Activated CD8-positive, alpha-beta T cell treated with anti-CD3 and anti-CD28 coated beads for 36 hours (primary cell): Measurements from ENCODE around the gene INAVA. TPM values are rescaled to one million over a fixed set of nuclear protein-coding genes. Genes with fewer than 3 reads are reported as not detected.

Experiments used
- ATAC-seq: fragments of 200-7000 bp; cut with Tn5 transposase; one replicate; pipeline ENCODE4 v1.10.0; 2021; ENCODE audit warnings: mild to moderate bottlenecking, moderate library complexity
- CTCF ChIA-PET: fragments of 350-600 bp; sonication (Branson Sonifier 250); formaldehyde crosslinking; loops from one replicate; lab custom pipeline; 2021; ENCODE audit warnings: antibody characterized with exemption; lab: Charles Lee
- POLR2A ChIA-PET: fragments of 350-600 bp; sonication (Branson Sonifier 250); formaldehyde crosslinking; loops from one replicate; lab custom pipeline; 2021; ENCODE audit warnings: antibody characterized with exemption; lab: Charles Lee
- DNase-seq: peaks from one replicate; pipeline ENCODE4 v3.0.0-alpha.2; 2020
- H3K27ac Mint-ChIP-seq: one replicate; pipeline ENCODE4 v1.8.0; 2021; ENCODE audit warnings: mild to moderate bottlenecking, mixed read lengths
- H3K27me3 Mint-ChIP-seq: one replicate; pipeline ENCODE4 v1.8.0; 2021; ENCODE audit warnings: mixed read lengths
- H3K36me3 Mint-ChIP-seq: one replicate; pipeline ENCODE4 v1.8.0; 2021; ENCODE audit warnings: low read depth, mixed read lengths
- H3K4me1 Mint-ChIP-seq: one replicate; pipeline ENCODE4 v1.8.0; 2021; ENCODE audit warnings: low read depth, mixed read lengths
- H3K4me3 Mint-ChIP-seq: one replicate; pipeline ENCODE4 v1.8.0; 2021; ENCODE audit warnings: mild to moderate bottlenecking, moderate library complexity, mixed read lengths
- H3K9me3 Mint-ChIP-seq: one replicate; pipeline ENCODE4 v1.8.0; 2021; ENCODE audit warnings: mixed read lengths
- CTCF ChIP-seq: fragments of 200-600 bp; IDR thresholded peaks from one replicate; pipeline ENCODE4 v1.8.0; 2022; ENCODE audit warnings: antibody characterized with exemption, mild to moderate bottlenecking
- intact Hi-C: fragments of 100-400 bp; cut with micrococcal nuclease; formaldehyde crosslinking; loops from one replicate; pipeline ENCODE4 v1.10.0; 2022
- total RNA-seq, 2 experiments: library from RNA; stranded (reverse); gene quantifications; one replicate each; pipeline ENCODE4 v1.2.3, GENCODE V29; 2021

INAVA gene
- total RNA-seq, 2 experiments from 2014 or later, result not detected

GRCh38 chr1:200874694-200875093, 20.0 kb upstream of the INAVA start:
- POLR2A ChIA-PET, result interaction anchor here (1.3 kb wide), 1 partner anchor 14 kb away, joined by 7 read pairs; no protein-coding TSS in a partner anchor
- ATAC-seq (no peak), DNase-seq (no peak)
- Mint-ChIP-seq H3K27me3 (peaks cover 47% of the 10 kb centered on the region), H3K9me3 (no peaks in the 10 kb centered on the region), H3K36me3 (no peaks in the 10 kb centered on the region), H3K4me3 (peak overlapping the region; percentile 22), H3K27ac (no peak overlapping the region), H3K4me1 (peaks cover 41% of the 10 kb centered on the region)
- intact Hi-C loops, result no loop called here
- no peak for TF ChIP-seq CTCF
- CTCF ChIA-PET, result no interaction called here

- TF ChIP-seq CTCF, result no peak
- ATAC-seq (no peak), DNase-seq (no peak)
- CTCF ChIA-PET, result interaction anchor here (0.8 to 1.2 kb wide), 2 partner anchors 96 to 104 kb away, joined by 3 read pairs; no protein-coding TSS in a partner anchor
- Mint-ChIP-seq H3K27ac (no peak overlapping the region), H3K9me3 (no peaks in the 10 kb centered on the region), H3K4me1 (peaks cover 44% of the 10 kb centered on the region), H3K4me3 (no peak overlapping the region), H3K27me3 (peaks cover 47% of the 10 kb centered on the region), H3K36me3 (no peaks in the 10 kb centered on the region)
- intact Hi-C loops, result no loop called here
- POLR2A ChIA-PET, result interaction anchor here (1.3 kb wide), 2 partner anchors 9 to 13 kb away, joined by 4 to 7 read pairs; no protein-coding TSS in a partner anchor
These were observed 19.3 kb upstream of the INAVA start for GRCh38 chr1:200875416-200875815.

- Mint-ChIP-seq H3K4me1 (peaks cover 35% of the 10 kb centered on the region), H3K36me3 (no peaks in the 10 kb centered on the region), H3K4me3 (no peak overlapping the region), H3K9me3 (no peaks in the 10 kb centered on the region), H3K27me3 (peaks cover 33% of the 10 kb centered on the region), H3K27ac (no peak overlapping the region)
- DNase-seq, result no peak
- no peak for ATAC-seq
- ChIA-PET CTCF (interaction anchor here (0.7 to 2.3 kb wide), 4 partner anchors 11 to 143 kb away, joined by 5 to 12 read pairs (median 6); no protein-coding TSS in a partner anchor), POLR2A (interaction anchor here (0.7 to 2.1 kb wide), 5 partner anchors 10 to 207 kb away, joined by 3 to 8 read pairs (median 3); partner anchors contain the start of gene DDX59)
- intact Hi-C loops, result no loop called here
- no peak for TF ChIP-seq CTCF
These were observed 17.7 kb upstream of the INAVA start for GRCh38 chr1:200877010-200877409.

GRCh38 chr1:200877839-200878551, 16.7 kb upstream of the INAVA start:
- no peaks in the 10 kb centered on the region for H3K9me3 Mint-ChIP-seq
- intact Hi-C loops, result no loop called here
- no peak for TF ChIP-seq CTCF
- ATAC-seq (peak; percentile 83), DNase-seq (peak; percentile 83)
- H3K4me3 Mint-ChIP-seq, result no peak overlapping the region
- peaks cover 32% of the 10 kb centered on the region for H3K4me1 Mint-ChIP-seq
- H3K27me3 Mint-ChIP-seq, result peaks cover 29% of the 10 kb centered on the region
- no peaks in the 10 kb centered on the region for H3K36me3 Mint-ChIP-seq
- CTCF ChIA-PET, result interaction anchor here (1.0 to 2.3 kb wide), 7 partner anchors 10 to 256 kb away, joined by 3 to 12 read pairs (median 6); no protein-coding TSS in a partner anchor
- no peak overlapping the region for H3K27ac Mint-ChIP-seq
- POLR2A ChIA-PET, result interaction anchor here (0.8 to 3.4 kb wide), 6 partner anchors 9 to 204 kb away, joined by 3 to 29 read pairs (median 4); no protein-coding TSS in a partner anchor

GRCh38 chr1:200880212-200880611, 14.5 kb upstream of the INAVA start:
- H3K27ac Mint-ChIP-seq, result no peak overlapping the region
- CTCF ChIA-PET, result interaction anchor here (0.9 to 2.0 kb wide), 3 partner anchors 9 to 140 kb away, joined by 3 to 6 read pairs (median 4); no protein-coding TSS in a partner anchor
- H3K9me3 Mint-ChIP-seq, result no peaks in the 10 kb centered on the region
- DNase-seq (peak; percentile 59), ATAC-seq (peak; percentile 58)
- no peak overlapping the region for H3K4me3 Mint-ChIP-seq
- no peaks in the 10 kb centered on the region for H3K36me3 Mint-ChIP-seq
- peaks cover 29% of the 10 kb centered on the region for H3K4me1 Mint-ChIP-seq
- no peak for TF ChIP-seq CTCF
- peaks cover 14% of the 10 kb centered on the region for H3K27me3 Mint-ChIP-seq
- POLR2A ChIA-PET, result interaction anchor here (0.6 to 3.4 kb wide), 3 partner anchors 8 to 1790 kb away, joined by 3 to 29 read pairs (median 3); no protein-coding TSS in a partner anchor
- intact Hi-C loops, result no loop called here
